ENCODE data around the gene SPATA2L.

Gene SPATA2L

DNA sequence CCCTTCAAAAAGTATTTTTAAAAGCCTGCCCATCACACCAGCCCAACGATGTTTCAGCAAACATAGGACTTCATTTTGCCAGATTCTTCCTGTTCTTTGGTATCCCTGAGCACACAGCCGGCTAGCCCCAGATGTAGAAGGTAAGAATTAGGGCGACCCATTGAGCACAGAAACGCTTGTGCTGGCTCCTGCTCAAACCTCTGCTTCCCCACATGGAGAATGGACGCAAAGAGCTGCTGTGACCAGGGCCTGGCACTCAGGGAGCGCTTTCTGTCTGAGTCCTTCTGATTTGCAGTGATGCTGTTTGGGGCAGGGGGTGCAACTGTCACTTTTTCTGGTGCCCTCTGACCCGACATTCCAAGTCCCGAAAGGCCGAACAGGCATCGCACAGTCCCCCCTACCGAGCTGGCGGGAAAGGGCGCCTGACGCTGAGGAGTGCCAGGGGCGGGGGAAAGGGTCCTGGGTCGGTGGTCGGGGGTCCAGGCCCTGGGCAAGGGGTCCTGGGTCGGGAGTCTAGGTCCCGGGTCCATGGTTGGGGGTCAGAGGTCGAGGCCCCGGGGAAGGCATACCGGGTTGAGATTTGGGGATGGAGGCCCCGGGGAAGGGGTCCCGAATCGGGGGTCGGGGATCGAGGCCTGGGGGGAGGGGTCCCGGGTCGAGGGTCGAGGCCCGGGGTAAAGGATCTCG lies 44.9 kb downstream of the SPATA2L start:
- DNase-seq (ENCODE audit: low spot score) = no peak

- DNase-seq (ENCODE audit: low spot score) = no peak
Measured at GRCh38 chr16:89655062-89655643, 46.4 kb downstream of the SPATA2L start.

GRCh38 chr16:89653656-89654295 lies 47.7 kb downstream of the SPATA2L start:
- DNase-seq (ENCODE audit: low spot score) = no peak

- DNase-seq (ENCODE audit: low spot score) = no peak
Measured at GRCh38 chr16:89651584-89651983, 49.9 kb downstream of the SPATA2L start.

DNA sequence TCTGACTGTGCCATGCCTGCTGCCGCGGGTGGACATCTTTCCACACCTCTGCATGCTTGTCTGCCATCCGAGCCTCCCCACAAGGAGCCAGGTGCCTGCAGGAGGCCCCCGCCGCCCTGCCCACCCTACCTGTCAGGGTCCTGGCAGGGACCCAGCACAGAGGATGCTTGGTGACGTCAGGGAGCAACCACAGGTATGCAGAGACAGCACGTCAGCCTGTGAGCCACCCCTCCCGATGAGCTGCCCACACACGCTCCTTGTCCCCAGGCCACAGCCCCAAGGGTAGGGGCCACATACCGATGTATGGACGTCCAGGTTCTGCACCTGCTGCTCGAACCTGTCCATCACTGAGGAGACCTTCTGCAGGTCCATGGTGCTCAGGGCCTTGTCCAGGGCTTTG lies 54.6 kb downstream of the SPATA2L start:
- DNase-seq (ENCODE audit: low spot score) = no peak

Measured in D341Med (cell line).